GM23338 (cell line): ENCODE measurements around the gene ZNF217. TPM values are rescaled to one million over a fixed set of nuclear protein-coding genes. Genes with fewer than 3 reads are reported as not detected.
"Not testable (repeated sequence)": the region's sequence is repeated elsewhere in the genome, so short reads cannot be mapped to it uniquely, and the experiment has no call there.

ENCODE experiments used
- ATAC-seq: fragments of 200-7000 bp; cut with Tn5 transposase; 3 replicates; pipeline ENCODE4 v1.9.1; 2020
- DNase-seq: peaks from one replicate; pipeline ENCODE4 v3.0.0-alpha.2; 2015; ENCODE audit warnings: low spot score
- H2AFZ ChIP-seq: fragments of 200-600 bp; sonication (generic); 2 replicates; pipeline ENCODE4 v1.8.0; 2016; ENCODE audit warnings: antibody characterized with exemption, mild to moderate bottlenecking, moderate library complexity
- H3F3A ChIP-seq: fragments of 200-600 bp; sonication (generic); replicated peaks from 2 replicates; pipeline ENCODE4 v1.8.0; 2017; ENCODE audit warnings: antibody characterized with exemption, mixed run types, low read depth
- H3K27ac ChIP-seq: fragments of 200-600 bp; sonication (generic); 2 replicates; pipeline ENCODE4 v1.6.1; 2016; ENCODE audit warnings: low read depth
- H3K27me3 ChIP-seq: fragments of 200-600 bp; sonication (generic); 2 replicates; pipeline ENCODE4 v1.8.0; 2016; ENCODE audit warnings: mild to moderate bottlenecking, mixed run types, moderate library complexity; ENCODE audit not compliant: insufficient read depth
- H3K36me3 ChIP-seq: fragments of 200-600 bp; sonication (generic); 2 replicates; pipeline ENCODE4 v1.8.0; 2016; ENCODE audit warnings: mild to moderate bottlenecking; ENCODE audit not compliant: insufficient read depth
- H3K4me1 ChIP-seq: fragments of 200-600 bp; sonication (generic); 2 replicates; pipeline ENCODE4 v1.8.0; 2016; ENCODE audit warnings: mild to moderate bottlenecking, moderate library complexity; ENCODE audit not compliant: insufficient read depth
- H3K4me2 ChIP-seq: fragments of 200-600 bp; sonication (generic); 2 replicates; pipeline ENCODE4 v1.7.1; 2017; ENCODE audit warnings: mixed run types
- H3K4me3 ChIP-seq: fragments of 200-600 bp; sonication (generic); 2 replicates; pipeline ENCODE4 v1.6.1; 2016; ENCODE audit warnings: mixed run types
- H3K79me2 ChIP-seq: fragments of 200-600 bp; sonication (generic); replicated peaks from 2 replicates; pipeline ENCODE4 v1.8.0; 2017; ENCODE audit warnings: mild to moderate bottlenecking; ENCODE audit not compliant: insufficient read depth
- H3K9me2 ChIP-seq: fragments of 200-600 bp; sonication (generic); 2 replicates; pipeline ENCODE4 v1.8.0; 2017; ENCODE audit not compliant: insufficient read depth
- H4K20me1 ChIP-seq: fragments of 200-600 bp; sonication (generic); replicated peaks from 2 replicates; pipeline ENCODE4 v1.8.0; 2017; ENCODE audit warnings: mild to moderate bottlenecking; ENCODE audit not compliant: insufficient read depth
- H3K27ac Mint-ChIP-seq: 2 replicates; pipeline ENCODE4 v1.8.0; 2020; ENCODE audit warnings: inconsistent platforms, mild to moderate bottlenecking, moderate library complexity, mixed read lengths
- H3K27me3 Mint-ChIP-seq: 3 replicates; pipeline ENCODE4 v1.8.0; 2022; ENCODE audit warnings: low read depth, mild to moderate bottlenecking, moderate library complexity, mixed read lengths, inconsistent platforms; ENCODE audit not compliant: insufficient read depth, poor library complexity
- H3K36me3 Mint-ChIP-seq: 3 replicates; pipeline ENCODE4 v1.8.0; 2021; ENCODE audit warnings: low read depth, mild to moderate bottlenecking, inconsistent platforms, moderate library complexity, mixed read lengths
- H3K4me1 Mint-ChIP-seq: 3 replicates; pipeline ENCODE4 v1.8.0; 2020; ENCODE audit warnings: mild to moderate bottlenecking, inconsistent platforms, mixed read lengths
- H3K4me3 Mint-ChIP-seq: 3 replicates; pipeline ENCODE4 v1.8.0; 2021; ENCODE audit warnings: moderate library complexity, mild to moderate bottlenecking, inconsistent platforms, mixed read lengths
- H3K9me3 Mint-ChIP-seq: 3 replicates; pipeline ENCODE4 v1.8.0; 2020; ENCODE audit warnings: moderate library complexity, mild to moderate bottlenecking, inconsistent platforms, mixed read lengths
- NANOG ChIP-seq: IDR thresholded peaks from 2 replicates; pipeline ENCODE4 v1.6.1; 2016; ENCODE audit warnings: antibody characterized with exemption, borderline replicate concordance
- ZNF462 ChIP-seq: fragments of 250-450 bp; sonication (Bioruptor Pico); IDR thresholded peaks from 2 replicates; pipeline ENCODE4 v1.5.0; 2020; ENCODE audit warnings: mild to moderate bottlenecking, moderate library complexity
- polyA plus RNA-seq: library from polyadenylated mRNA; unstranded; fragments of >200 nt; fragmentation: Nextera tagmentation; extraction: Ambion mirVana; gene quantifications from 2 replicates; pipeline ENCODE4 v1.2.1, GENCODE V29; 2016
- total RNA-seq: library from RNA; depleted of rRNA; stranded (reverse); fragments of >200 nt; shearing (Covaris generic); gene quantifications from 2 replicates; pipeline ENCODE4 v1.2.3, GENCODE V29; 2014

The ZNF217 gene
- total and polyA plus RNA-seq, 2 experiments from 2014 or later: 32.8 to 78.0 TPM

- TF ChIP-seq NANOG (no peak), ZNF462 (CRISPR knock-in tag) (no peak)
These were observed 31.9 kb upstream of the ZNF217 start (continued) for GRCh38 chr20:53625311-53626129.

GRCh38 chr20:53624927-53625250 lies 31.2 kb upstream of the ZNF217 start:
- H3K4me3 Mint-ChIP-seq, H3F3A ChIP-seq, H3K79me2 ChIP-seq, H3K36me3 ChIP-seq, DNase-seq, H3K27me3 Mint-ChIP-seq, H3K4me2 ChIP-seq, H3K36me3 Mint-ChIP-seq, H3K27ac ChIP-seq, H3K27ac Mint-ChIP-seq, H3K4me3 ChIP-seq, ATAC-seq, H2AFZ ChIP-seq, H3K9me3 Mint-ChIP-seq, H3K9me2 ChIP-seq, H3K27me3 ChIP-seq, H4K20me1 ChIP-seq: not testable (repeated sequence)
- peaks cover 24% of the 10 kb centered on the region for H3K4me1 Mint-ChIP-seq
- peaks cover 27% of the 10 kb centered on the region for H3K4me1 ChIP-seq
